OCI-LY3 (cell line): Measurements from ENCODE around the gene ZDHHC17.

Experiments used
- EZH2phosphoT487 ChIP-seq: fragments of 200-600 bp; shearing (Covaris generic); IDR thresholded peaks from 2 replicates; pipeline ENCODE4 v1.6.1; 2018; ENCODE audit warnings: antibody characterized with exemption, mixed run types, low read depth
- TF ChIP-seq, protein P1 (sequence below): fragments of 200-600, 300-600 bp; sonication (generic); IDR thresholded peaks from 2 replicates; pipeline ENCODE4 v1.5.1; 2014; ENCODE audit warnings: antibody characterized with exemption, low read length, low read depth

DNA sequence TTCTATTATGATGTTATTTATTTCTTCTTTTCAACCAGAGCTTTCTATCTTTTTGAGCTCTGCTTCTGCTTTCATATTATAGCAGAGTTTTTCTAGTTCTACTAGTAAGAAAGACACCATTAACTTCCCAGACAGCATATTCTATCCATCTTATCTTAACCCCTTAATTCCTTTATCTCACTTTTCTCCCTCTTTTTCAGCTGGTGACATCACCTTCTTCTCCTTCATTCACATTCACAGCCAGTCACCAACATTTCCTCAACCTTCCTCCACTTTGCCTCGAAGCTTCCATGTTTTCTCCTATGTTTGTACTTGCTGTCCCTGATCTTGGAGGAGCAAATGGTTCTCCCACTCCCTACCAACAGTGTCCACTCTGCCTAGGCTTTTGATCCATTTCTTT, 118.5 kb downstream of the ZDHHC17 start:
- TF ChIP-seq, protein P1, sequence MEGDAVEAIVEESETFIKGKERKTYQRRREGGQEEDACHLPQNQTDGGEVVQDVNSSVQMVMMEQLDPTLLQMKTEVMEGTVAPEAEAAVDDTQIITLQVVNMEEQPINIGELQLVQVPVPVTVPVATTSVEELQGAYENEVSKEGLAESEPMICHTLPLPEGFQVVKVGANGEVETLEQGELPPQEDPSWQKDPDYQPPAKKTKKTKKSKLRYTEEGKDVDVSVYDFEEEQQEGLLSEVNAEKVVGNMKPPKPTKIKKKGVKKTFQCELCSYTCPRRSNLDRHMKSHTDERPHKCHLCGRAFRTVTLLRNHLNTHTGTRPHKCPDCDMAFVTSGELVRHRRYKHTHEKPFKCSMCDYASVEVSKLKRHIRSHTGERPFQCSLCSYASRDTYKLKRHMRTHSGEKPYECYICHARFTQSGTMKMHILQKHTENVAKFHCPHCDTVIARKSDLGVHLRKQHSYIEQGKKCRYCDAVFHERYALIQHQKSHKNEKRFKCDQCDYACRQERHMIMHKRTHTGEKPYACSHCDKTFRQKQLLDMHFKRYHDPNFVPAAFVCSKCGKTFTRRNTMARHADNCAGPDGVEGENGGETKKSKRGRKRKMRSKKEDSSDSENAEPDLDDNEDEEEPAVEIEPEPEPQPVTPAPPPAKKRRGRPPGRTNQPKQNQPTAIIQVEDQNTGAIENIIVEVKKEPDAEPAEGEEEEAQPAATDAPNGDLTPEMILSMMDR: no peak
- no peak for TF ChIP-seq EZH2phosphoT487
